Stimulated activated naive CD8-positive, alpha-beta T cell treated with anti-CD3 and anti-CD28 coated beads, Interleukin-15, amount 100 ng/mL, for 72 hours (primary cell): ENCODE measurements around the gene PPP2R2B.
A peak's percentile ranks its signal among the peaks of the same experiment; 100 is the strongest.

Source experiments
- ATAC-seq: fragments of 150-1000 bp; cut with Tn5 transposase; 2 replicates; pipeline ENCODE4 v1.10.0; 2021; ENCODE audit warnings: mild to moderate bottlenecking, moderate library complexity
- DNase-seq, 2 donors: peaks; one replicate each; pipeline ENCODE4 v3.0.0; 2021 to 2022
- H3K27ac Mint-ChIP-seq, 2 donors: one replicate each; pipeline ENCODE4 v1.8.0; 2022; ENCODE audit warnings: mild to moderate bottlenecking in 2 of 2, mixed read lengths in 2 of 2, moderate library complexity in 2 of 2
- H3K27me3 Mint-ChIP-seq: one replicate; pipeline ENCODE4 v1.8.0; 2022; ENCODE audit warnings: mixed read lengths
- H3K4me1 Mint-ChIP-seq: one replicate; pipeline ENCODE4 v1.8.0; 2022; ENCODE audit warnings: mild to moderate bottlenecking, mixed read lengths
- H3K4me3 Mint-ChIP-seq, 2 donors: one replicate each; pipeline ENCODE4 v1.8.0; 2022; ENCODE audit warnings: mild to moderate bottlenecking in 2 of 2, mixed read lengths in 2 of 2, moderate library complexity in 1 of 2
- H3K9me3 Mint-ChIP-seq, 2 donors: one replicate each; pipeline ENCODE4 v1.8.0; 2022; ENCODE audit warnings: mixed read lengths in 2 of 2

Gene PPP2R2B

DNA sequence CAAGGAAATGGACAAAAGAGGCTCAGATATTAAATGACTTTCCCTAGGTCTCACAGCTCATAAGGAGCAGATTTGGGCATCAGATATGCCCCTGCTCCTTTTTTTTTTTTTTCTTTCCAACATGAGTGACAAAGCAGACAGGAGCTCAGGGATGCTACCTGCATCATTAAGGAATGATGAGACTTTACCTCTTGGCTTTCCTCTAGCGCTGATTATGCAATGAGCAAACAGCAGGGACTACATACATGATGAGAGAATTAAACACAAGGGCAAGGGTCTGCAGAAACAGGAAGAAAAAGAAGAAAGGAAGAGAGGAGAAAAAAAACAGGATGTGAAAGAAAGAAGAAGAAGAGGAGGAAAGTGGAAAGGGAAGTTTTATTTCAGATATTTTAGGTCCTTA lies 179.9 kb downstream of the PPP2R2B start:
- Mint-ChIP-seq H3K4me1 (no peaks in the 10 kb centered on the region), H3K4me3 (no peak overlapping the region), H3K27me3 (no peaks in the 10 kb centered on the region), H3K9me3 (no peaks in the 10 kb centered on the region), H3K27ac (no peak overlapping the region)
- no peak for ATAC-seq
- DNase-seq, result no peak

DNA sequence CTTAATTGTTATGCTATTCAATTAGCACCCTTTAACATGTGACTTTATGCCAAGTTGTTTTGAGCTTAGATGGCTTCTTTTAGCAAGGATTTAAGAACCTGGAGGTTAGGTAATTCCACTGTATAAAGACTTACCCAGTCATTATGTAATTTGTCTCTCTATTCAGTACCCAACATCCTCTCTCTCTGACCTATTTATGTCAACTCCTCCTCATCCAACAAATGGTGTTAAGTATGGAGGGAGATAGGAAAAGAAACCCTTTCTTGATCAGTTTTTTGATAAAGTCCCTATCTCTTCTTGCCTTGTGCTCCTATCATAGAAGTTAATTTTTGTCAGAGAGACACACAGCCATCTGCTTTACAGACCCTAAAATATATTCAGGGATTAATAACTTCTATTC lies 181.3 kb downstream of the PPP2R2B start:
- no peaks in the 10 kb centered on the region for H3K9me3 Mint-ChIP-seq
- H3K27me3 Mint-ChIP-seq, result no peaks in the 10 kb centered on the region
- no peaks in the 10 kb centered on the region for H3K4me1 Mint-ChIP-seq
- no peak overlapping the region for H3K27ac Mint-ChIP-seq
- no peak for ATAC-seq
- DNase-seq, result no peak
- no peak overlapping the region for H3K4me3 Mint-ChIP-seq

DNA sequence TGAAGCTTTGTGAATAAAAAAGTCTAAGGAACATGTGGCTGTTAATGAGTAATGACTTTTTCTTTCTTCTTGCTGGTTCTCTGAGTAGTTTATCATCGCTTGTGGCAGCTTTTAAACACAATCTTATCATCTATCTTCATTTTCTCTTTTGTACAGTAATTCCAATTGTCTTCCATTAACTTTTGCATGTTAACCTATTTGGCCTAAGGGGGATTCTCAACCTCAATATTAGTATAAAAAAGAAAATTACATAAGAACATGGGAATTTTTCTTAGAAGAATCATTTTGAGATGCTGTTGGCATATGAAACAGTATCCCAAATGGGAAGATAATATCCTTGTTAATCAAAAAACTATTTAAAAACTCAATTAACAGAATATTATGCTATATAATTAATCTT lies 182.9 kb downstream of the PPP2R2B start:
- DNase-seq, result no peak
- Mint-ChIP-seq H3K4me3 (no peak overlapping the region), H3K27me3 (no peaks in the 10 kb centered on the region), H3K9me3 (no peaks in the 10 kb centered on the region), H3K27ac (no peak overlapping the region), H3K4me1 (no peaks in the 10 kb centered on the region)
- no peak for ATAC-seq

DNA sequence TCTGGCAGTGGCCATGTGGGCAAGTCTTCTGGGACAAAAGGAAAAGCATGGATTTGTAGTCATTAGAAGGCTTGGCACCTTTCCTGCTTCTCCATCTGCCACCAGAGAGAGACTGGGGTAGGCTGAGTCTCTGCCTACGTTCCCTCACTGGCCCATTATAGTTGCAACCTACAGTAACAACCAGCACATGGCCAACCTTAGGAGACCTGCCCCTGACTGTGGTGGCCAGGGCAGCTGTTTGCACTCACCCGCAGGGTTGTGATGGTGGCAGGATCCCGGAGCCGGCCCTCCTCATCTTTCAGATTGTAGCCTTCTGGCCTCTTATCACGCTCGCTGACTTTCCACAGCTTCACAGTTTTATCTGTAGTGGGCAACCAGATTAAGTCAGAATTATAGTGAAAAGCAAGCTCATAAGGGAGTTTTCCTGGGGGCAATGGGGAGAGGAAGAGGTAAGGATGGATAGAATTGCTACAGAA lies 187.6 kb downstream of the PPP2R2B start:
- DNase-seq (no peak), ATAC-seq (no peak)
- no peaks in the 10 kb centered on the region for H3K4me1 Mint-ChIP-seq
- no peaks in the 10 kb centered on the region for H3K9me3 Mint-ChIP-seq
- no peaks in the 10 kb centered on the region for H3K27me3 Mint-ChIP-seq
- H3K27ac Mint-ChIP-seq, result peak overlapping the region in 1 of 2 donors; percentile 9
- H3K4me3 Mint-ChIP-seq, result no peak overlapping the region

DNA sequence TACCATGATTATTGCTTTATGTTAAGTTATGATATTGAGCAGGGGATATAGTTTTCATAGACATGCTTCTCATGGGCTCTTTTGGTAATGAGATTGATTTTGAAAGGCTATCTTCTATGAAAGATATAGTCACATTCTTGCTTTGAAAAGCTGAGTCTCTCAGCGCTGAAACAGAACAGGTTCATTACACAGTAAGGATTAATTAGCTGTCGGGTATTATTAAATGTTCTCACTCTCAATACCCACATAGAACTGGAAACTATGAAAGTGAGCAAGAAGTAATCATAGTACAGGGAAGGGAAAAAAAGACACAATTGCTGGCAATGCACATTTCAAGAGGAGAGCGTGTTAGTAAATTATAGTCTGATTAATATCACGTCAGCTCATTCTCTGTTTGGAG lies 190.9 kb downstream of the PPP2R2B start:
- ATAC-seq, result no peak
- no peak for DNase-seq
- Mint-ChIP-seq H3K4me1 (no peaks in the 10 kb centered on the region), H3K27me3 (no peaks in the 10 kb centered on the region), H3K9me3 (no peaks in the 10 kb centered on the region), H3K4me3 (no peak overlapping the region), H3K27ac (no peak overlapping the region)

DNA sequence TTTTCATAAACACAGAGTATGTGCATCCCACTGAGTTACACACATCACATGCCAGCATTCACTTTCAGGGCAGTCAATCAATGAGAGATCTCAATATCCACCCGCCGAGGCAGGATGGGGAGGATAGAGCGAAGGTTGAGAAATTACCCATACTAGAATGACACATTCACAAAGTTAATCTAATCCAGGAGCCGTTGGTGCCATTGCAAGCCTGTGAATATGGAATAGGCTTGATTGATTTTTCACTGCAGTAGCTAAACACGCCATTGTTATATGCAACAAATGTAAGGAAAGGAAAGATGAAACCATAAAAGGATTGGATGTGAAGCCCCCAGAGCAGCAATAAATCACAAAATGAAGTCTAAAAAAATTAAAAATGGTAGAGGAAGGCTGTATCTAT lies 194.7 kb downstream of the PPP2R2B start:
- Mint-ChIP-seq H3K27ac (no peak overlapping the region), H3K4me3 (no peak overlapping the region), H3K4me1 (no peaks in the 10 kb centered on the region)

DNA sequence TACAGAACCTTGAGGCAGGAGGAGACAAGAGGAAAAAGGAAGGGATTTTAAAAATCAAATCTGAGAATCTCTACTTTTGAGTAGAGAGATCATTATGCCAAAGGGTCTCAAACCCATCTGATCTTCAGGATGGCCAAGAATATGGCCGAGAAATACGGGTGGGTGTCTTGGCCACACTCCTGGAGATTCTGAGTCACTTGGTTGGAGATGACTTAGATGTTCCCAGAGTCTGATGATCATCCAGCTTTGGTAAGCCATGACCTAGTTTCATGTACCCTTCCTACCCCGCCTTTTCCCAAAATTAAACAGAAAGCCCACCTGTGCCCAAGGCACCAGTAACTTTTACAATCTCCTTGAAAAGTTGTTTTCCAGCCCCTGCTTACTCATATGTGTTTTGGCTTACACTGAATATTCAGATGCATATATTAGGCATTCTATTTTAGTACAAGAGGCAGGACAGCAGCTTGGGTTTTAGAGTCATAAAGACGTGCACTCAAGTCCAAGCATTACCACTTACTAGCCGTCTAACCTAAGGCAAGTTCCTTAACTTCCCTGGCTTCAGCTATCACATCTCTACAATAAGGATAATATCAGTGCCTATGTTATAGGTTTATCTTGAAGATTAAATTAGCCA lies 195.5 kb downstream of the PPP2R2B start:
- ATAC-seq (no peak), DNase-seq (no peak)
- H3K27ac Mint-ChIP-seq, result no peak overlapping the region
- no peaks in the 10 kb centered on the region for H3K4me1 Mint-ChIP-seq
- H3K4me3 Mint-ChIP-seq, result no peak overlapping the region
- H3K9me3 Mint-ChIP-seq, result no peaks in the 10 kb centered on the region
- no peaks in the 10 kb centered on the region for H3K27me3 Mint-ChIP-seq

More for the DNA sequence above, 194.7 kb downstream of the PPP2R2B start:
- ATAC-seq (no peak), DNase-seq (no peak)
- Mint-ChIP-seq H3K27me3 (no peaks in the 10 kb centered on the region), H3K9me3 (no peaks in the 10 kb centered on the region)

DNA sequence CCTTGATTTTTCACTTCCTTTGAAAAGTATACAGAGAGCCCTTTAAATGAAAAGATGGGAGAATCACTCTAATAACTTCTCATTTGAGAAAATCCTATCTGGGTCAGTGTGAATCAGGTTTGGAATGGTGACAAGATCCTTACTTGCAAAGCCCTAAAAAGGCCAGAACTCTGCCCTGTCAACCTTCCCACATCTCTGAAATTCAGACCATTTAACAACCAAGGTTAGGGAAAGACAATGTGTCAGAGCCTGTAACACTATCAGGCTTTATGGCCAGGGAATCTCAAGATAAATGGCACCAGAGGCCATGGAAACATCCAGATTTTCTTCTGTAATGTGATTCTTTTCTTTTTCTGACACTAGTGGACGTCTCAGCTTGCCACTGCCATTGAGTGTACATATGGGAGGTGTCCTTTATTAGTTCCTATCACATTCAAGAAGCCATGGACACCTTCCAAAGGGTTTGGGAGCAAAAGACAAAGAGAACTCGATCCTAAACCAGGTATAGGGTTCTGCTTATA lies 196.9 kb downstream of the PPP2R2B start:
- no peaks in the 10 kb centered on the region for H3K27me3 Mint-ChIP-seq
- no peaks in the 10 kb centered on the region for H3K4me1 Mint-ChIP-seq
- no peaks in the 10 kb centered on the region for H3K9me3 Mint-ChIP-seq
- H3K4me3 Mint-ChIP-seq, result no peak overlapping the region
- ATAC-seq (no peak), DNase-seq (no peak)
- no peak overlapping the region for H3K27ac Mint-ChIP-seq

DNA sequence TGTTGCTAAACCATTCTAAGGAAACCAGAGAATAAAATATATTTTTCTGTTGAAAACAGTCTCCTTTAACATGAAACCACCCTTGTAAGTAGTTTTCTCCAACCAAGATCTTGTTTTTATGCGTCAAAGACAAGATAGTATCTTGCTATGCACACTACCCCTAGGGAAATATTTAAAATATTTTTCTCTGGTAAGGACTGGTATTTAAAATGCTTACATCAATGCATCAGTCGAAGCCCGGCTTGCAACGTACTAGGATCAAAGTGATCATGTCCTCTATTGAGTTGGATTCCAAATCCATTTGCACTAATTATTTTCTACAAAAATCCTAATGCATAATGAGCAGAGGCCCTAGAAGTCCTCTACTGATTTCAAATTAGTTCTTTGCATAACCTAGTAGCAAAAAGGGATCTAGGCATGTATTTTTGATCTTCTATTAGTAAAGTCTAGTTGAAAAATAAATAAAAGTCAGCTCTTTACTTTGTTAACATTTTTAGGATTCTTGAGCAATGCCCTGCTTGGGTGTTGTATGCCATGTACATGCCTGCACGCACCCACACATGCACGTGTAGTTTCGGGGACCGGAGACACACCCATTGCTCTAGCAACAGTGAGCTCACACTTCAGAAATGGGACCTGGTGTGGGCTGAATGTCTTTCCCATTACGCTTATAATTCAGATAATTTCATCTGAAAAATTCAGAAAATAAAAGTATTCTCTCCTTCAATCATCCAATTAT lies 197.5 kb downstream of the PPP2R2B start:
- Mint-ChIP-seq H3K4me3 (no peak overlapping the region), H3K9me3 (no peaks in the 10 kb centered on the region), H3K27ac (no peak overlapping the region), H3K4me1 (no peaks in the 10 kb centered on the region), H3K27me3 (no peaks in the 10 kb centered on the region)
- DNase-seq (no peak), ATAC-seq (no peak)

DNA sequence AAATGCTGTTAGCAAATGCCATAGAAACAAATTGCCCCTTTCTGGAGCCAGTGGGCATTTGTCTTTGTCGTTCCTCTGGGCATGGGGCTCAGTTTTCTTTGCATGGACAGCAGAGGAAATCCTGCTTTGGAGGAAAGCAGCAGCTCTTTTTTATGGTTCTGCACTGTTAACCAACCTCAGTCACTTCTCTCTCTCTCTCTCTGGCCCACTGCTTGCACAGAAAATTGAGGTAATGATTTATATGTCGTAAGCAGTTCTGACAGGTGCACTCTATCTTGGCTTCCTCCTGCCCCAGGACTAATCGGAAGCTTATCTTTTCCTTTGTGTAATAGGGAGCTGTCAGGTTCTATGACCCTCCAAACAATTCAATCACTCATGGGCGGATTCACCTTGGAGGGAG lies 202.9 kb downstream of the PPP2R2B start:
- ATAC-seq (no peak), DNase-seq (no peak)
- Mint-ChIP-seq H3K9me3 (no peaks in the 10 kb centered on the region), H3K27me3 (no peaks in the 10 kb centered on the region), H3K4me3 (no peak overlapping the region), H3K4me1 (no peaks in the 10 kb centered on the region), H3K27ac (no peak overlapping the region)

DNA sequence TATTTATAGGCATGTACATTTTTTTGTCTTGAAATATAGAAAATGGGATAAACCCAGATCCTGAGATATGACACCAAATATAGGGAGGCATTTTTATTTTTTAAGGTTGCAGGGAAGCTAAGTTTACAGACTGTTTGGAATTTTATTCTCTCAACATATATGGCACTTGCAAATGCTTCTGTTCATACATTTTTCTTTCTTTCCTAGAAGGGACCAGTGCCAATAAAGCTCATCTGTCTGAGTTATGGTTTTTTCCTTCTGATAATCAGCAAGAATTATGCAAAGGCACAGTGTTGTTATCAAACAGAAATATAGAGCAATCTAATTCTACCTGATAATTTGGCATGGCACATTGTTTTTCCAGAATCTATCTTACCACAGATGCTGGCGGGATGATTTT lies 205.7 kb downstream of the PPP2R2B start:
- H3K9me3 Mint-ChIP-seq, result no peaks in the 10 kb centered on the region
- no peak for DNase-seq
- H3K27me3 Mint-ChIP-seq, result no peaks in the 10 kb centered on the region
- no peaks in the 10 kb centered on the region for H3K4me1 Mint-ChIP-seq
- no peak for ATAC-seq
- H3K27ac Mint-ChIP-seq, result no peak overlapping the region
- no peak overlapping the region for H3K4me3 Mint-ChIP-seq

DNA sequence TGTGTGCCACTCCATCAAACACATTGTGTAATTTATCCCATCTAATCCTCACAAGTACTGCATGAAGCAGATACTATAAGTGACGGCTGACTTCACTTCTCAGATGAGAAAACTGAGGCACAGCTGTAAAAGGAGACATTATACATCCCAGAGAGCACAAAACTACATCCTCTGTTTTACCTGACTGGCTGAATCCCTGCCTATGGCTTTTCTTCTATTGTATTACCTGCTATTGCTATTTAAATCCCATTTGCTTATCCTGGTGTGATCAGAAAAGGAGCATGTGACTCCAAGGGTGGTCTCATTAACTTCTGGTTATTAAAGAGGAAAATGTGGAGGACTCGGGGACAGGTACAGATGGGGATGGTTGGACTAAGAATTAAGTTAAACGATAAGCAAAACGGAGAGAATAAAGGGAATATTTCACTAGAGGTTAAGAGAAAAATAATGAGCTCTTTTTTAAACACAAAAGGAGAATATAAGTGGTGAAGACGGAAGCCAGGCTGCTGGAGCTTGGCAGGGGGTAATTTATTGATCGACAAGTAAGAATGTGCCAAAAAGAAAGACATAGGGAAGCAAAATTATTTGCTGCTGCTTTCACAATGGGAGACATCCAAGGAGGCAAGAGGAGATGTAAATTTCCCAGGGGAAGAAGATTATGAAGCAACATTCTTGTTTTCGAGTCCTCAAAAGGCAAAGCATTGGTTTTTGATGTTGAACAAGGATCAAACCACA lies 206.8 kb downstream of the PPP2R2B start:
- DNase-seq (no peak), ATAC-seq (no peak)
- Mint-ChIP-seq H3K9me3 (no peaks in the 10 kb centered on the region), H3K27me3 (no peaks in the 10 kb centered on the region), H3K4me1 (no peaks in the 10 kb centered on the region), H3K4me3 (no peak overlapping the region), H3K27ac (peak overlapping the region in 1 of 2 donors; percentile 44)

DNA sequence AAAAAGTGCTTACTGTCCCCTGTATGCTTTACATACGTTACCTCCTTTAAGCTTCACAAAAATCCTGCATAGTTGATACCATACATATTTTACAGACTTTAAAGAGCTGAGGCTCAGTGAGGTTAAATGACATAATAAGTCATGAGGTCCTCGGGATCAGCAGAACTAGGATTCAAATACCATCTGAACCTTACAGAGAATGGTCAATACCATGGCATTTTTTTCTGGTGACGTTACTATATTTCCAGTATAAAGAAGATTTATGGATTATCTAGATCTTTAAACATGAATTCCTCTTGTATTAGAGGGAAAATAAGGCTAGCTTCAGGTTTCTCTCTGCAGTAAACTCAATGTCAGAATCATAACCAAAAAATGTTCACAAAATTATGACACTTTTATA lies 208.9 kb downstream of the PPP2R2B start:
- ATAC-seq, result no peak
- H3K27ac Mint-ChIP-seq, result no peak overlapping the region
- no peaks in the 10 kb centered on the region for H3K9me3 Mint-ChIP-seq
- no peak for DNase-seq
- H3K4me3 Mint-ChIP-seq, result no peak overlapping the region
- H3K27me3 Mint-ChIP-seq, result no peaks in the 10 kb centered on the region
- H3K4me1 Mint-ChIP-seq, result peaks cover 6% of the 10 kb centered on the region

DNA sequence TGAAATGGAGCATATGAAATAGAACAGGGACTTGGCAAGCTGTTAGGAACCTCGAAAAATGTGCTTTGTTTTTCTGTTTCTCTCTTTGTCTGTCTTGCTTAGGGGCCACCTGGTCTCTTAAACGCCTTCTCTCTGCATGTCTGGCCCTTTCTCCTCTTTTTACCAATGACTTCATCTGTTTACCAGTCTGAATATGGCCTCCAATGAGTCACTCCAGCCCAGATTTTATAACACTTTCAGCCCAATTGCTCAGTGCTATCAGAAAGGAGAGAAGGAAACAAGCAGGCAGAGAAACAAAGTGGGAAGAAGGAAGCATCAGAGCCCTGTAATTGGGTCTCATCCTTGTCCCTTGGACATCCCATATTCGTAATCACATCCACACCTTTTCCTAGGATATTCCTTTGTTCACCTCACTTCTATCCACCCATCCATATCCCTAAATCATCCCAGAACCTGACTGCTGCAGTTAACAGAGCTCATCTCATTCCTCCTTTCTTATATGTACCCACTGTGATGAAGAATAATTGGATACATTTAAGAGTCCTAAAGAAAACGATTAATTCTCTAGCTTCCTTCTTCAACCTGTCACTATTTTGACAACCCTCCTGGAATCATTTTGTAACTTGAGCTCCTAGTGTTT lies 210.8 kb downstream of the PPP2R2B start:
- ATAC-seq (no peak), DNase-seq (no peak)
- no peak overlapping the region for H3K4me3 Mint-ChIP-seq
- H3K27me3 Mint-ChIP-seq, result no peaks in the 10 kb centered on the region
- H3K27ac Mint-ChIP-seq, result no peak overlapping the region
- no peaks in the 10 kb centered on the region for H3K9me3 Mint-ChIP-seq
- H3K4me1 Mint-ChIP-seq, result peaks cover 6% of the 10 kb centered on the region

DNA sequence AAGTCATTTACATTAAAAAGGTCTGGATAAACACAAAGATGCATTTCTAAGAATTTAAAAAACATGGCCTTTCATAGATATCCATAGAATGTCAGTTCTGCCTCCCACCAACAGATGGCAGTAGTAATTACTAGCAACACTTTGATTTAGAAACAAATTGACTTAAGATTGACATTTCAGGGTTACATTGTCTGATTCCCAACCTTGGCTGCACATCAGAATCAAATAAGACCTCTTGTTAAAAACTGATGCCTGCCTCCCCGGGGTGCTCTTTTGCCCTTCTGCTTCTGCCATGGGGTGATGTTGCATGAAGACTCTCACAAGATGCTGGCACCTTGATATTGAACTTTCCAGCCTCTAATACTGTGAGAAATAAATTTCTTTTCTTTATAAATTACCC lies 216.3 kb downstream of the PPP2R2B start:
- ATAC-seq, result no peak

More for the DNA sequence above, 216.3 kb downstream of the PPP2R2B start:
- Mint-ChIP-seq H3K9me3 (no peaks in the 10 kb centered on the region), H3K27me3 (no peaks in the 10 kb centered on the region), H3K4me1 (peaks cover 6% of the 10 kb centered on the region), H3K27ac (no peak overlapping the region), H3K4me3 (no peak overlapping the region)
- peak in 1 of 2 donors; percentile 27 for DNase-seq
